Measurements from ENCODE around the gene ZNF688. TPM values are rescaled to one million over a fixed set of nuclear protein-coding genes. Genes with fewer than 3 reads are reported as not detected.

ZNF688 gene
- total RNA-seq, 2 experiments from 2014 or later: 14.5 to 14.7 TPM

- Mint-ChIP-seq H3K27ac (no peak overlapping the region), H3K27me3 (no peaks in the 10 kb centered on the region), H3K9me3 (ENCODE audit: low read depth) (no peaks in the 10 kb centered on the region), H3K4me3 (peak overlapping the region; percentile 3), H3K36me3 (peaks cover 16% of the 10 kb centered on the region), H3K4me1 (peaks cover 30% of the 10 kb centered on the region)
- no peak for DNase-seq
- CTCF ChIA-PET: interaction anchor here (0.8 to 1.2 kb wide), 2 partner anchors 10 to 39 kb away, joined by 3 read pairs; no protein-coding TSS in a partner anchor
- ATAC-seq: no peak
Observed at GRCh38 chr16:30574678-30575077, 3.2 kb upstream of the ZNF688 start.

GRCh38 chr16:30570636-30571444, 674 bp downstream of the ZNF688 start:
- peaks cover 54% of the 10 kb centered on the region for H3K4me1 Mint-ChIP-seq
- peaks cover 7% of the 10 kb centered on the region for H3K36me3 Mint-ChIP-seq
- H3K27ac Mint-ChIP-seq: peak overlapping the region; percentile 89
- CTCF ChIA-PET: interaction anchor here (1.3 to 3.3 kb wide), 7 partner anchors 13 to 503 kb away, joined by 3 to 26 read pairs (median 14); partner anchors contain the start of genes DCTPP1, TBX6, ZNF668 and ZNF764
- ATAC-seq (no peak), DNase-seq (no peak)
- peak overlapping the region; percentile 99 for H3K4me3 Mint-ChIP-seq
- H3K27me3 Mint-ChIP-seq: no peaks in the 10 kb centered on the region
- no peaks in the 10 kb centered on the region for H3K9me3 Mint-ChIP-seq (ENCODE audit: low read depth)

GRCh38 chr16:30569746-30570635, 1.5 kb downstream of the ZNF688 start:
- Mint-ChIP-seq H3K27me3 (no peaks in the 10 kb centered on the region), H3K4me3 (peak overlapping the region; percentile 99), H3K27ac (peak overlapping the region; percentile 70), H3K4me1 (peaks cover 46% of the 10 kb centered on the region), H3K9me3 (ENCODE audit: low read depth) (no peaks in the 10 kb centered on the region), H3K36me3 (peaks cover 7% of the 10 kb centered on the region)
- no peak for ATAC-seq
- no peak for DNase-seq
- CTCF ChIA-PET: interaction anchor here (2.4 to 3.3 kb wide), 4 partner anchors 12 to 140 kb away, joined by 11 to 26 read pairs (median 16); partner anchors contain the start of genes DCTPP1, ZNF764 and ZNF785

GRCh38 chr16:30569281-30569680, 2.2 kb downstream of the ZNF688 start:
- CTCF ChIA-PET: interaction anchor here (0.9 to 3.9 kb wide), 3 partner anchors 12 to 90 kb away, joined by 3 to 19 read pairs (median 5); partner anchors contain the start of gene ZNF764
- H3K9me3 Mint-ChIP-seq (ENCODE audit: low read depth): no peaks in the 10 kb centered on the region

GRCh38 chr16:30567991-30568638, 3.4 kb downstream of the ZNF688 start:
- H3K4me1 Mint-ChIP-seq: peaks cover 35% of the 10 kb centered on the region
- ATAC-seq (peak; percentile 41), DNase-seq (peak; percentile 77)
- H3K27ac Mint-ChIP-seq: peak overlapping the region; percentile 97
- H3K9me3 Mint-ChIP-seq (ENCODE audit: low read depth): no peaks in the 10 kb centered on the region
- CTCF ChIA-PET: interaction anchor here (0.9 to 3.9 kb wide), 3 partner anchors 10 to 91 kb away, joined by 3 to 19 read pairs (median 5); partner anchors contain the start of gene ZNF764
- H3K4me3 Mint-ChIP-seq: peak overlapping the region; percentile 67
- H3K27me3 Mint-ChIP-seq: no peaks in the 10 kb centered on the region
- H3K36me3 Mint-ChIP-seq: peaks cover 3% of the 10 kb centered on the region

More at GRCh38 chr16:30569281-30569680, 2.2 kb downstream of the ZNF688 start:
- ATAC-seq: no peak
- peaks cover 3% of the 10 kb centered on the region for H3K36me3 Mint-ChIP-seq
- peaks cover 41% of the 10 kb centered on the region for H3K4me1 Mint-ChIP-seq
- peak overlapping the region; percentile 67 for H3K27ac Mint-ChIP-seq
- DNase-seq: no peak
- H3K4me3 Mint-ChIP-seq: no peak overlapping the region
- H3K27me3 Mint-ChIP-seq: no peaks in the 10 kb centered on the region

GRCh38 chr16:30567160-30567990, 4.1 kb downstream of the ZNF688 start:
- ATAC-seq (no peak), DNase-seq (peak; percentile 60)
- Mint-ChIP-seq H3K27me3 (no peaks in the 10 kb centered on the region), H3K4me1 (peaks cover 33% of the 10 kb centered on the region), H3K9me3 (ENCODE audit: low read depth) (no peaks in the 10 kb centered on the region), H3K36me3 (peaks cover 3% of the 10 kb centered on the region), H3K27ac (peak overlapping the region; percentile 97), H3K4me3 (peak overlapping the region; percentile 67)
- CTCF ChIA-PET: interaction anchor here (1.0 to 3.9 kb wide), 3 partner anchors 10 to 62 kb away, joined by 3 to 19 read pairs (median 6); partner anchors contain the start of gene ZNF764

GRCh38 chr16:30566531-30566930, 5.0 kb downstream of the ZNF688 start:
- H3K4me3 Mint-ChIP-seq: no peak overlapping the region
- ATAC-seq (no peak), DNase-seq (no peak)
- CTCF ChIA-PET: interaction anchor here (1.0 to 3.9 kb wide), 4 partner anchors 9 to 63 kb away, joined by 3 to 19 read pairs (median 4); partner anchors contain the start of gene ZNF764
- peaks cover 33% of the 10 kb centered on the region for H3K4me1 Mint-ChIP-seq
- H3K9me3 Mint-ChIP-seq (ENCODE audit: low read depth): no peaks in the 10 kb centered on the region
- no peaks in the 10 kb centered on the region for H3K27me3 Mint-ChIP-seq
- H3K27ac Mint-ChIP-seq: no peak overlapping the region
- peaks cover 2% of the 10 kb centered on the region for H3K36me3 Mint-ChIP-seq

- H3K4me3 Mint-ChIP-seq: no peak overlapping the region
- no peak for DNase-seq
- no peaks in the 10 kb centered on the region for H3K9me3 Mint-ChIP-seq (ENCODE audit: low read depth)
- peaks cover 2% of the 10 kb centered on the region for H3K36me3 Mint-ChIP-seq
- no peaks in the 10 kb centered on the region for H3K27me3 Mint-ChIP-seq
- H3K4me1 Mint-ChIP-seq: peaks cover 38% of the 10 kb centered on the region
- CTCF ChIA-PET: interaction anchor here (1.1 to 3.9 kb wide), 3 partner anchors 8 to 30 kb away, joined by 3 to 19 read pairs (median 6); partner anchors contain the start of gene ZNF764
- no peak for ATAC-seq
- H3K27ac Mint-ChIP-seq: no peak overlapping the region
Observed at GRCh38 chr16:30565984-30566383, 5.5 kb downstream of the ZNF688 start.

GRCh38 chr16:30565526-30565925, 6.0 kb downstream of the ZNF688 start:
- no peaks in the 10 kb centered on the region for H3K27me3 Mint-ChIP-seq
- DNase-seq: no peak
- ATAC-seq: no peak
- H3K4me1 Mint-ChIP-seq: peaks cover 40% of the 10 kb centered on the region
- no peak overlapping the region for H3K27ac Mint-ChIP-seq
- H3K9me3 Mint-ChIP-seq (ENCODE audit: low read depth): no peaks in the 10 kb centered on the region
- no peak overlapping the region for H3K4me3 Mint-ChIP-seq
- CTCF ChIA-PET: interaction anchor here (1.0 to 3.9 kb wide), 4 partner anchors 8 to 33 kb away, joined by 3 to 19 read pairs (median 5); partner anchors contain the start of gene ZNF764
- H3K36me3 Mint-ChIP-seq: peaks cover 2% of the 10 kb centered on the region

- H3K36me3 Mint-ChIP-seq: no peaks in the 10 kb centered on the region
- H3K9me3 Mint-ChIP-seq (ENCODE audit: low read depth): no peaks in the 10 kb centered on the region
- H3K27ac Mint-ChIP-seq: peak overlapping the region; percentile 86
- peak overlapping the region; percentile 75 for H3K4me3 Mint-ChIP-seq
- ATAC-seq (no peak), DNase-seq (no peak)
- no peaks in the 10 kb centered on the region for H3K27me3 Mint-ChIP-seq
- peaks cover 26% of the 10 kb centered on the region for H3K4me1 Mint-ChIP-seq
- CTCF ChIA-PET: interaction anchor here (0.9 to 1.6 kb wide), 6 partner anchors 25 to 135 kb away, joined by 3 to 4 read pairs (median 3); partner anchors contain the start of genes DCTPP1 and ZNF747
Observed at GRCh38 chr16:30562021-30562420, 9.5 kb downstream of the ZNF688 start.

GRCh38 chr16:30561089-30561816, 10.3 kb downstream of the ZNF688 start:
- peak overlapping the region; percentile 86 for H3K27ac Mint-ChIP-seq
- peak; percentile 51 for DNase-seq

More at GRCh38 chr16:30561089-30561816, 10.3 kb downstream of the ZNF688 start:
- peak overlapping the region; percentile 75 for H3K4me3 Mint-ChIP-seq
- CTCF ChIA-PET: interaction anchor here (0.9 to 1.6 kb wide), 7 partner anchors 25 to 136 kb away, joined by 3 to 4 read pairs (median 3); partner anchors contain the start of genes DCTPP1 and ZNF747
- H3K9me3 Mint-ChIP-seq (ENCODE audit: low read depth): no peaks in the 10 kb centered on the region
- no peaks in the 10 kb centered on the region for H3K27me3 Mint-ChIP-seq
- peaks cover 24% of the 10 kb centered on the region for H3K4me1 Mint-ChIP-seq
- no peak for ATAC-seq
- H3K36me3 Mint-ChIP-seq: peaks cover 2% of the 10 kb centered on the region
